Measurements from ENCODE around the gene HOOK2. TPM values are rescaled to one million over a fixed set of nuclear protein-coding genes. Genes with fewer than 3 reads are reported as not detected.

HOOK2 gene
- total and polyA plus RNA-seq, 2 experiments from 2014 or later, result 56.9 to 86.4 TPM

DNA sequence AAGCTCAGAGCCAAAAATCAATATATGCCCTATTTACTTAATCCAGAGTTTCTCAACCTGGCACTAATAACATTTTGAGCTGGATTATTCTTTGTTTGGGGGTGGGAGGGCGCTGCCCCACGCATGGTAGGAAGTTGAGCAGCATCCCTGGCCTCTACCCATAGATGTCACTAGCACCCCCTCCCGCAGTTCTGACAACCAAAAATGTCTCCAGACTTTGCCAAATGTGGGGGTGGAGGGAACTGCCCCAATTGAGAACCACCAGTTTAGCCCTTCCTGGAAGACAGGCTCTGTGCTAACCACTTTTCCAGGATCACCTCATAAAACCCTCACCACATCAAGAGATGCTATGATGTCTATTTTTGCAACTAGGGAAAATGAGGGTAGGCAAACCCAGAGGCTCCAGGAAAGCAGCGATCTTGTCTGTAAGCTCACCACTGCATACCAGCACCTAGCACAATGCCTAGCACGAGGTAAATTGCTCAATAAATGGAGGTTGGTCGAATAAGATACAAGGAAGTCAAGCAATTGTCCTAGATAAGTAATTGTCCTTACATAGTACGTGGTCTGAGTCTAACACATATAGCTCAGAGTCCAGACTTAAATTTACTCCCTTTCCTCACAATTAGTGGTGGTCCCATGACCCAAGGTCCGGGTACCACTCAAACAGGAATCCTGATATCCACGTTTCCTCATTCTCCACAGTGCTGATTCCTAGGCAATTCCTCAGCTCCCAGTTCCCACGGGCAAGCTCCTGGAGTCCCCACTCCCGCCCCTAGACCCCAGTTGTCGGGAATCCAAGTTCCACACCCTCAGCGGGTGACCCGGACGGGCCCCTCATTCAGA, 41.8 kb downstream of the HOOK2 start:
- TF ChIP-seq, protein P1, sequence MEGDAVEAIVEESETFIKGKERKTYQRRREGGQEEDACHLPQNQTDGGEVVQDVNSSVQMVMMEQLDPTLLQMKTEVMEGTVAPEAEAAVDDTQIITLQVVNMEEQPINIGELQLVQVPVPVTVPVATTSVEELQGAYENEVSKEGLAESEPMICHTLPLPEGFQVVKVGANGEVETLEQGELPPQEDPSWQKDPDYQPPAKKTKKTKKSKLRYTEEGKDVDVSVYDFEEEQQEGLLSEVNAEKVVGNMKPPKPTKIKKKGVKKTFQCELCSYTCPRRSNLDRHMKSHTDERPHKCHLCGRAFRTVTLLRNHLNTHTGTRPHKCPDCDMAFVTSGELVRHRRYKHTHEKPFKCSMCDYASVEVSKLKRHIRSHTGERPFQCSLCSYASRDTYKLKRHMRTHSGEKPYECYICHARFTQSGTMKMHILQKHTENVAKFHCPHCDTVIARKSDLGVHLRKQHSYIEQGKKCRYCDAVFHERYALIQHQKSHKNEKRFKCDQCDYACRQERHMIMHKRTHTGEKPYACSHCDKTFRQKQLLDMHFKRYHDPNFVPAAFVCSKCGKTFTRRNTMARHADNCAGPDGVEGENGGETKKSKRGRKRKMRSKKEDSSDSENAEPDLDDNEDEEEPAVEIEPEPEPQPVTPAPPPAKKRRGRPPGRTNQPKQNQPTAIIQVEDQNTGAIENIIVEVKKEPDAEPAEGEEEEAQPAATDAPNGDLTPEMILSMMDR (conservative IDR thresholded peaks at IDR 0.05; ENCODE audit: low read depth in 2 of 2), result peak; percentile 39 to 51; a peak in 2 of 4 replicates
- TF ChIP-seq, protein P2, sequence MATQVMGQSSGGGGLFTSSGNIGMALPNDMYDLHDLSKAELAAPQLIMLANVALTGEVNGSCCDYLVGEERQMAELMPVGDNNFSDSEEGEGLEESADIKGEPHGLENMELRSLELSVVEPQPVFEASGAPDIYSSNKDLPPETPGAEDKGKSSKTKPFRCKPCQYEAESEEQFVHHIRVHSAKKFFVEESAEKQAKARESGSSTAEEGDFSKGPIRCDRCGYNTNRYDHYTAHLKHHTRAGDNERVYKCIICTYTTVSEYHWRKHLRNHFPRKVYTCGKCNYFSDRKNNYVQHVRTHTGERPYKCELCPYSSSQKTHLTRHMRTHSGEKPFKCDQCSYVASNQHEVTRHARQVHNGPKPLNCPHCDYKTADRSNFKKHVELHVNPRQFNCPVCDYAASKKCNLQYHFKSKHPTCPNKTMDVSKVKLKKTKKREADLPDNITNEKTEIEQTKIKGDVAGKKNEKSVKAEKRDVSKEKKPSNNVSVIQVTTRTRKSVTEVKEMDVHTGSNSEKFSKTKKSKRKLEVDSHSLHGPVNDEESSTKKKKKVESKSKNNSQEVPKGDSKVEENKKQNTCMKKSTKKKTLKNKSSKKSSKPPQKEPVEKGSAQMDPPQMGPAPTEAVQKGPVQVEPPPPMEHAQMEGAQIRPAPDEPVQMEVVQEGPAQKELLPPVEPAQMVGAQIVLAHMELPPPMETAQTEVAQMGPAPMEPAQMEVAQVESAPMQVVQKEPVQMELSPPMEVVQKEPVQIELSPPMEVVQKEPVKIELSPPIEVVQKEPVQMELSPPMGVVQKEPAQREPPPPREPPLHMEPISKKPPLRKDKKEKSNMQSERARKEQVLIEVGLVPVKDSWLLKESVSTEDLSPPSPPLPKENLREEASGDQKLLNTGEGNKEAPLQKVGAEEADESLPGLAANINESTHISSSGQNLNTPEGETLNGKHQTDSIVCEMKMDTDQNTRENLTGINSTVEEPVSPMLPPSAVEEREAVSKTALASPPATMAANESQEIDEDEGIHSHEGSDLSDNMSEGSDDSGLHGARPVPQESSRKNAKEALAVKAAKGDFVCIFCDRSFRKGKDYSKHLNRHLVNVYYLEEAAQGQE (IDR thresholded peaks at IDR 0.05; ENCODE audit: unreplicated experiment), result no peak
- Histone ChIP-seq H3K9me2 (ENCODE audit: insufficient read depth) (no peaks in the 10 kb centered on the region), H2AFZ (no peak overlapping the region), H3K4me1 (ENCODE audit: insufficient read depth) (peaks cover 7% of the 10 kb centered on the region; the same call in 1 of the 2 replicates), H3K4me2 (peak overlapping the region; percentile 96), H3K36me3 (ENCODE audit: insufficient read depth) (no peaks in the 10 kb centered on the region), H3K27ac (ENCODE audit: low read depth) (peak overlapping the region; percentile 67), H4K20me1 (replicated peaks; ENCODE audit: insufficient read depth) (peaks cover 32% of the 10 kb centered on the region), H3K27me3 (ENCODE audit: insufficient read depth) (no peaks in the 10 kb centered on the region), H3K79me2 (replicated peaks; ENCODE audit: insufficient read depth) (peaks cover 47% of the 10 kb centered on the region), H3F3A (replicated peaks; ENCODE audit: low read depth) (peaks cover 30% of the 10 kb centered on the region), H3K4me3 (peak overlapping the region; percentile 95)
- Mint-ChIP-seq H3K27ac (peak overlapping the region; percentile 94), H3K9me3 (no peaks in the 10 kb centered on the region; the same call in 2 of the 3 replicates), H3K36me3 (ENCODE audit: low read depth) (peaks cover 33% of the 10 kb centered on the region), H3K4me3 (peak overlapping the region; percentile 97), H3K27me3 (ENCODE audit: insufficient read depth, low read depth, poor library complexity) (peaks cover 10% of the 10 kb centered on the region), H3K4me1 (peaks cover 17% of the 10 kb centered on the region)
- no peak for ATAC-seq
- DNase-seq (ENCODE audit: low spot score), result peak; percentile 54

DNA sequence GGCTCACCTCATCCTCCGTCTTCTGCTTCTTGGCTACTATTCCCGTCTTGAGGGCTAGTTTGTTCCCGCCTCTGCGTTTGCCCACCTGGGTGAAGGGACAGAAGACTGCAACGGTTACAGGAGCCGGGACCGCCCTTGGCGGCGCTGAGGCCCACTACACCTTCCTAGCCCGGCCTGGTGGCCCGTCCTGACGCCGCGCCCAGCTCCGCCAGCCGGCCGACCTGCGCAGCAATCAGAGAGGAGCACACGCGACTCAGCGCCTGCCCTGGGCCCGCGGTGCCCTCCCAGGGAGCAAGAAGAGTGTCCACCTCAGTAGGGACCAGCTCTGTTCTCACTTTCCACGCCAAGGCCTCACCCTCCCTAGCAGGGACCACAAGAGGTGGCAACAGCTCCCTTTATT, 44.0 kb downstream of the HOOK2 start:
- Histone ChIP-seq H3K27ac (ENCODE audit: low read depth) (no peak overlapping the region), H2AFZ (no peak overlapping the region), H3K79me2 (replicated peaks; ENCODE audit: insufficient read depth) (peaks cover 36% of the 10 kb centered on the region), H3K27me3 (ENCODE audit: insufficient read depth) (no peaks in the 10 kb centered on the region), H3K9me2 (ENCODE audit: insufficient read depth) (no peaks in the 10 kb centered on the region), H3K4me2 (no peak overlapping the region), H3K4me1 (ENCODE audit: insufficient read depth) (peaks cover 7% of the 10 kb centered on the region; the same call in 1 of the 2 replicates), H3F3A (replicated peaks; ENCODE audit: low read depth) (peaks cover 34% of the 10 kb centered on the region), H4K20me1 (replicated peaks; ENCODE audit: insufficient read depth) (peaks cover 32% of the 10 kb centered on the region), H3K36me3 (ENCODE audit: insufficient read depth) (no peaks in the 10 kb centered on the region), H3K4me3 (no peak overlapping the region)
- Mint-ChIP-seq H3K9me3 (no peaks in the 10 kb centered on the region; the same call in 2 of the 3 replicates), H3K4me3 (no peak overlapping the region), H3K27ac (no peak overlapping the region), H3K27me3 (ENCODE audit: insufficient read depth, low read depth, poor library complexity) (peaks cover 3% of the 10 kb centered on the region), H3K36me3 (ENCODE audit: low read depth) (peaks cover 35% of the 10 kb centered on the region), H3K4me1 (peaks cover 20% of the 10 kb centered on the region)
- TF ChIP-seq ZNF331 (CRISPR knock-in tag; IDR thresholded peaks at IDR 0.05; ENCODE audit: low read depth), result no peak
- TF ChIP-seq, protein P2 (IDR thresholded peaks at IDR 0.05; ENCODE audit: unreplicated experiment), result no peak
- TF ChIP-seq STAT1 (IDR thresholded peaks at IDR 0.05; ENCODE audit: unreplicated experiment), result no peak
- ATAC-seq (no peak), DNase-seq (ENCODE audit: low spot score) (no peak)
